ENCODE measurements around the gene KCNJ4.

DNA sequence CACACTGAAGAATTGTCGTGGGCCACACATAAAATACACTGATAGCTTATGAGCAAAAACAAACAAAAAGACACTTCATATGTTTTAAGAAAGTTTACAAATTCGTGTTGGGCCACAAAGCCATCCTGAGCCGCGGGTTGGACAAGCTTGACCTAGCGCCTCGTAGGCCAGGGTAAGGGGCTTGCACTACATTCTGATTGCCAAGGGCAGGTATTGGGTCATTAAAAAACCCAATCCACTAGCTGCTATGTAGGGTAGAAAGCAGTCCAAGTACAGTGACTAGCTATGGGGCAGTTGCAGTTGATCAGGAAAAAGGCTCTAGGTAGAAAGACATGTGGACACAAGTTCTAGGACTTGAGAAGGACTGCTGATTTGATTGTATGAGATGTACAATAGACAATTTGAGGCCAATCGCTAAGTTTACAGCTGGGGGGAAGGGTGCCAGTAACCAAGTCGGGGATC lies 26.9 kb upstream of the KCNJ4 start:
- TF ChIP-seq, protein P1, sequence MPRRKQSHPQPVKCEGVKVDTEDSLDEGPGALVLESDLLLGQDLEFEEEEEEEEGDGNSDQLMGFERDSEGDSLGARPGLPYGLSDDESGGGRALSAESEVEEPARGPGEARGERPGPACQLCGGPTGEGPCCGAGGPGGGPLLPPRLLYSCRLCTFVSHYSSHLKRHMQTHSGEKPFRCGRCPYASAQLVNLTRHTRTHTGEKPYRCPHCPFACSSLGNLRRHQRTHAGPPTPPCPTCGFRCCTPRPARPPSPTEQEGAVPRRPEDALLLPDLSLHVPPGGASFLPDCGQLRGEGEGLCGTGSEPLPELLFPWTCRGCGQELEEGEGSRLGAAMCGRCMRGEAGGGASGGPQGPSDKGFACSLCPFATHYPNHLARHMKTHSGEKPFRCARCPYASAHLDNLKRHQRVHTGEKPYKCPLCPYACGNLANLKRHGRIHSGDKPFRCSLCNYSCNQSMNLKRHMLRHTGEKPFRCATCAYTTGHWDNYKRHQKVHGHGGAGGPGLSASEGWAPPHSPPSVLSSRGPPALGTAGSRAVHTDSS (tag by site-specific recombination; IDR thresholded peaks at IDR 0.05): no peak
- no peak for TF ChIP-seq SP2 (tag by site-specific recombination; IDR thresholded peaks at IDR 0.05)
- TF ChIP-seq, protein P2, sequence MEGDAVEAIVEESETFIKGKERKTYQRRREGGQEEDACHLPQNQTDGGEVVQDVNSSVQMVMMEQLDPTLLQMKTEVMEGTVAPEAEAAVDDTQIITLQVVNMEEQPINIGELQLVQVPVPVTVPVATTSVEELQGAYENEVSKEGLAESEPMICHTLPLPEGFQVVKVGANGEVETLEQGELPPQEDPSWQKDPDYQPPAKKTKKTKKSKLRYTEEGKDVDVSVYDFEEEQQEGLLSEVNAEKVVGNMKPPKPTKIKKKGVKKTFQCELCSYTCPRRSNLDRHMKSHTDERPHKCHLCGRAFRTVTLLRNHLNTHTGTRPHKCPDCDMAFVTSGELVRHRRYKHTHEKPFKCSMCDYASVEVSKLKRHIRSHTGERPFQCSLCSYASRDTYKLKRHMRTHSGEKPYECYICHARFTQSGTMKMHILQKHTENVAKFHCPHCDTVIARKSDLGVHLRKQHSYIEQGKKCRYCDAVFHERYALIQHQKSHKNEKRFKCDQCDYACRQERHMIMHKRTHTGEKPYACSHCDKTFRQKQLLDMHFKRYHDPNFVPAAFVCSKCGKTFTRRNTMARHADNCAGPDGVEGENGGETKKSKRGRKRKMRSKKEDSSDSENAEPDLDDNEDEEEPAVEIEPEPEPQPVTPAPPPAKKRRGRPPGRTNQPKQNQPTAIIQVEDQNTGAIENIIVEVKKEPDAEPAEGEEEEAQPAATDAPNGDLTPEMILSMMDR (tag by site-specific recombination; IDR thresholded peaks at IDR 0.05): no peak
- TF ChIP-seq, protein P3, sequence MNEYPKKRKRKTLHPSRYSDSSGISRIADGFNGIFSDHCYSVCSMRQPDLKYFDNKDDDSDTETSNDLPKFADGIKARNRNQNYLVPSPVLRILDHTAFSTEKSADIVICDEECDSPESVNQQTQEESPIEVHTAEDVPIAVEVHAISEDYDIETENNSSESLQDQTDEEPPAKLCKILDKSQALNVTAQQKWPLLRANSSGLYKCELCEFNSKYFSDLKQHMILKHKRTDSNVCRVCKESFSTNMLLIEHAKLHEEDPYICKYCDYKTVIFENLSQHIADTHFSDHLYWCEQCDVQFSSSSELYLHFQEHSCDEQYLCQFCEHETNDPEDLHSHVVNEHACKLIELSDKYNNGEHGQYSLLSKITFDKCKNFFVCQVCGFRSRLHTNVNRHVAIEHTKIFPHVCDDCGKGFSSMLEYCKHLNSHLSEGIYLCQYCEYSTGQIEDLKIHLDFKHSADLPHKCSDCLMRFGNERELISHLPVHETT (tag by site-specific recombination; IDR thresholded peaks at IDR 0.05): no peak
